ENCODE results near the gene BIN1. TPM values are rescaled to one million over a fixed set of nuclear protein-coding genes. Genes with fewer than 3 reads are reported as not detected.

The BIN1 gene
- total RNA-seq, 2 experiments from 2014 or later = 1.5 to 14.1 TPM

DNA sequence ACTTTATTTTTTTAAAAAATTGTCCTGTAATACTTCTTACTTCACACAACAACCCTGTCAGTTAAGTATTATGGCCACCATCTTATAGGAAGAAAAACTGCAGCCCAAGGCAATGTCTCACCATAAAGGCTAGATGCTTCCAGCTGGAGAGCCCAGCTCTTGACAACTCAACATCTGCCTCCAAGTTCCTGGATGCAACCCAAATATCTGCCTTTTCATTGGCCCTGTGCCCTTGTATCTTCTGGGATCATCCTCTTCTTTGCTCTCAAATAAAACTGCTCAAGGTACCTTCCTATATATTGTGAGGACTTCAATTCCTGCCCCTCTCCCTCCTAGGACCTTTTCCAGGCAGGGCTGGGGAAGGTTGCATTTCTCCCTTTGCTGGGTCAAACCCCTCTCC lies 69.5 kb downstream of the BIN1 start:
- no peaks in the 10 kb centered on the region for H4K20me1 ChIP-seq (ENCODE audit: insufficient read depth, low read length)
- ChIA-PET POLR2A (interaction anchor here (0.8 kb wide), 1 partner anchor 71 kb away, joined by 3 read pairs; no protein-coding TSS in a partner anchor), CTCF (ENCODE audit: unreplicated experiment) (no interaction called here)
- H3K9me3 ChIP-seq (ENCODE audit: low read length) = no peaks in the 10 kb centered on the region
- intact Hi-C loops (cut with micrococcal nuclease; ENCODE audit: unreplicated experiment) = no loop called here
- H2AFZ ChIP-seq (ENCODE audit: low read length) = no peak overlapping the region
- H3K27ac ChIP-seq (ENCODE audit: low read depth, low read length, poor library complexity, severe bottlenecking) = no peak overlapping the region
- no peak for DNase-seq (ENCODE audit: low spot score)
- H3K4me1 ChIP-seq (ENCODE audit: insufficient read depth, low read length, poor library complexity, severe bottlenecking) = no peaks in the 10 kb centered on the region
- no peaks in the 10 kb centered on the region for H3K9me2 ChIP-seq (ENCODE audit: insufficient read depth, low read length)
- TF ChIP-seq EZH2phosphoT487 (IDR thresholded peaks at IDR 0.05; ENCODE audit: borderline replicate concordance, low read depth, low read length) = no peak
- H3K4me2 ChIP-seq (ENCODE audit: low read length) = no peak overlapping the region
- no peaks in the 10 kb centered on the region for H3K36me3 ChIP-seq (ENCODE audit: insufficient read depth, low read length)
- H3K4me3 ChIP-seq (ENCODE audit: low read depth, low read length, poor library complexity, severe bottlenecking) = no peak overlapping the region
- H3K79me2 ChIP-seq (ENCODE audit: insufficient read depth, low read depth, low read length) = no peaks in the 10 kb centered on the region
- BruUV-seq (replicated peaks) = no TSS peak

DNA sequence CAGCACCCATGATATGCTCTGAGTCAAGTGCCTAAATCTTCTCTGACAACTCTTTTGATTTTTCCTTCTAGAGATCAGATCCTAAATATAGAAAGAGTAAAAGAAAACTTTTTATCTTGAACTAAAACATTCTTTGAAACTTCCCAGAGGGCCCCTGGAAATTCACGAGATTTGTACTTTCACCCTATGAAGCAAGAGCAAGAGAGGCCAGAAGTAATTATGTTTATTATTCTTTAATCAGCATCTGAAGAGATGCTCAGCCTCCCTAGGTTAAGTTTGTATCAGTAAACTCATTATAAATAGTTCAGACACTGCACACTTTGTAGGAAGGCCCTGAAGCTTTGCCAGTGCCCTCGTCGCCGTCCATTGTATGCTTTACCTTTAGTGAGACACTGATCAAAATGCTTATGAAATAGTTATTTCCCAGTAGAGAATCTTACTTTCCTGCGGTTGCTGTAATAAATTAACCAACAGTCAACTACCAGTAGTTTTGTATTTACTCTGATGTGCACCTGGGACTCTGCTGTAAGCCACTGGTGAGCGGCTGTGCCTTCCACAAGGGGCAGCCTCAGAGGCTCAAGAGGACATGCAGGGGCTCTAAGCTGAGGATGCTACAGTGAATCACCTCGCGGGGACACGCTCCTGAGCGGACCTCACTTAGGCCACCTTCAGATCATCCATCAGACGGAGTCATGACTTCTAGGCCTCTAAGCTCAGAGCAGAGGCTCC lies 71.9 kb downstream of the BIN1 start:
- no peaks in the 10 kb centered on the region for H3K4me1 ChIP-seq (ENCODE audit: insufficient read depth, low read length, poor library complexity, severe bottlenecking)
- H3K79me2 ChIP-seq (ENCODE audit: insufficient read depth, low read depth, low read length) = no peaks in the 10 kb centered on the region
- no peaks in the 10 kb centered on the region for H3K9me2 ChIP-seq (ENCODE audit: insufficient read depth, low read length)
- H3K36me3 ChIP-seq (ENCODE audit: insufficient read depth, low read length) = no peaks in the 10 kb centered on the region
- CTCF ChIA-PET (ENCODE audit: unreplicated experiment) = interaction anchor here (0.6 kb wide), 1 partner anchor 33 kb away, joined by 3 read pairs; no protein-coding TSS in a partner anchor
- no TSS peak for BruUV-seq (replicated peaks)
- no peak overlapping the region for H3K27ac ChIP-seq (ENCODE audit: low read depth, low read length, poor library complexity, severe bottlenecking)
- H3K4me2 ChIP-seq (ENCODE audit: low read length) = no peak overlapping the region
- H3K4me3 ChIP-seq (ENCODE audit: low read depth, low read length, poor library complexity, severe bottlenecking) = no peak overlapping the region
- TF ChIP-seq, protein P1, sequence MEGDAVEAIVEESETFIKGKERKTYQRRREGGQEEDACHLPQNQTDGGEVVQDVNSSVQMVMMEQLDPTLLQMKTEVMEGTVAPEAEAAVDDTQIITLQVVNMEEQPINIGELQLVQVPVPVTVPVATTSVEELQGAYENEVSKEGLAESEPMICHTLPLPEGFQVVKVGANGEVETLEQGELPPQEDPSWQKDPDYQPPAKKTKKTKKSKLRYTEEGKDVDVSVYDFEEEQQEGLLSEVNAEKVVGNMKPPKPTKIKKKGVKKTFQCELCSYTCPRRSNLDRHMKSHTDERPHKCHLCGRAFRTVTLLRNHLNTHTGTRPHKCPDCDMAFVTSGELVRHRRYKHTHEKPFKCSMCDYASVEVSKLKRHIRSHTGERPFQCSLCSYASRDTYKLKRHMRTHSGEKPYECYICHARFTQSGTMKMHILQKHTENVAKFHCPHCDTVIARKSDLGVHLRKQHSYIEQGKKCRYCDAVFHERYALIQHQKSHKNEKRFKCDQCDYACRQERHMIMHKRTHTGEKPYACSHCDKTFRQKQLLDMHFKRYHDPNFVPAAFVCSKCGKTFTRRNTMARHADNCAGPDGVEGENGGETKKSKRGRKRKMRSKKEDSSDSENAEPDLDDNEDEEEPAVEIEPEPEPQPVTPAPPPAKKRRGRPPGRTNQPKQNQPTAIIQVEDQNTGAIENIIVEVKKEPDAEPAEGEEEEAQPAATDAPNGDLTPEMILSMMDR (conservative IDR thresholded peaks at IDR 0.05; ENCODE audit: low read length) = no peak
- TF ChIP-seq EZH2phosphoT487 (IDR thresholded peaks at IDR 0.05; ENCODE audit: borderline replicate concordance, low read depth, low read length) = no peak
- H2AFZ ChIP-seq (ENCODE audit: low read length) = no peak overlapping the region
- no peak for DNase-seq (ENCODE audit: low spot score)
- no peaks in the 10 kb centered on the region for H3K9me3 ChIP-seq (ENCODE audit: low read length)
- POLR2A ChIA-PET = no interaction called here
- intact Hi-C loops (cut with micrococcal nuclease; ENCODE audit: unreplicated experiment) = no loop called here
- H4K20me1 ChIP-seq (ENCODE audit: insufficient read depth, low read length) = no peaks in the 10 kb centered on the region

DNA sequence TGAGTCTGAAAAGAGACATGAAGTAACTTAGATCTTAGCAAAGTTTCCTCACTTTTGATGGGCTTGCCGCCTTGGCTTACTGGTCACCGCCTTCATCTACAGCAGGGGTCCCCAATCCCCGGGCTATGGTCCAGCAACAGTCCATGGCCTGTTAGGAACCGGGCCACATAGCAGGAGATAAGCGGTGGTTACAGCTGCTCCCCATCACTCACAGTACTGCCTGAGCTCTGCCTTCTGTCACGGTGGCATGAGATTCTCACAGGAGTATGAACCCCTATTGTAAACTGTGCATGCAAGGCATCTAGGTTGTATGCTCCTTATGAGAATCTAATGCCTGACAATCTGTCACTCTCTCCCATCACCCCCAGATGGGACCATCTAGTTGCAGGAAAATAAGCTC lies 72.9 kb downstream of the BIN1 start:
- no peak for DNase-seq (ENCODE audit: low spot score)
- Histone ChIP-seq H3K36me3 (ENCODE audit: insufficient read depth, low read length) (no peaks in the 10 kb centered on the region), H3K4me3 (ENCODE audit: low read depth, low read length, poor library complexity, severe bottlenecking) (no peak overlapping the region), H3K9me3 (ENCODE audit: low read length) (no peaks in the 10 kb centered on the region), H4K20me1 (ENCODE audit: insufficient read depth, low read length) (no peaks in the 10 kb centered on the region), H2AFZ (ENCODE audit: low read length) (no peak overlapping the region), H3K4me1 (ENCODE audit: insufficient read depth, low read length, poor library complexity, severe bottlenecking) (no peaks in the 10 kb centered on the region), H3K27ac (ENCODE audit: low read depth, low read length, poor library complexity, severe bottlenecking) (no peak overlapping the region), H3K9me2 (ENCODE audit: insufficient read depth, low read length) (no peaks in the 10 kb centered on the region), H3K79me2 (ENCODE audit: insufficient read depth, low read depth, low read length) (no peaks in the 10 kb centered on the region), H3K4me2 (ENCODE audit: low read length) (no peak overlapping the region)
- POLR2A ChIA-PET = no interaction called here
- intact Hi-C loops (cut with micrococcal nuclease; ENCODE audit: unreplicated experiment) = no loop called here
- no TSS peak for BruUV-seq (replicated peaks)
- CTCF ChIA-PET (ENCODE audit: unreplicated experiment) = no interaction called here
- TF ChIP-seq, protein P1 (conservative IDR thresholded peaks at IDR 0.05; ENCODE audit: low read length) = no peak
- TF ChIP-seq EZH2phosphoT487 (IDR thresholded peaks at IDR 0.05; ENCODE audit: borderline replicate concordance, low read depth, low read length) = no peak
